Measurements from ENCODE around the gene PARVG. TPM values are rescaled to one million over a fixed set of nuclear protein-coding genes. Genes with fewer than 3 reads are reported as not detected.

PARVG gene
- total RNA-seq, 4 donors from 2014 or later, result 7.1 to 16.2 (median 11.2) TPM

DNA sequence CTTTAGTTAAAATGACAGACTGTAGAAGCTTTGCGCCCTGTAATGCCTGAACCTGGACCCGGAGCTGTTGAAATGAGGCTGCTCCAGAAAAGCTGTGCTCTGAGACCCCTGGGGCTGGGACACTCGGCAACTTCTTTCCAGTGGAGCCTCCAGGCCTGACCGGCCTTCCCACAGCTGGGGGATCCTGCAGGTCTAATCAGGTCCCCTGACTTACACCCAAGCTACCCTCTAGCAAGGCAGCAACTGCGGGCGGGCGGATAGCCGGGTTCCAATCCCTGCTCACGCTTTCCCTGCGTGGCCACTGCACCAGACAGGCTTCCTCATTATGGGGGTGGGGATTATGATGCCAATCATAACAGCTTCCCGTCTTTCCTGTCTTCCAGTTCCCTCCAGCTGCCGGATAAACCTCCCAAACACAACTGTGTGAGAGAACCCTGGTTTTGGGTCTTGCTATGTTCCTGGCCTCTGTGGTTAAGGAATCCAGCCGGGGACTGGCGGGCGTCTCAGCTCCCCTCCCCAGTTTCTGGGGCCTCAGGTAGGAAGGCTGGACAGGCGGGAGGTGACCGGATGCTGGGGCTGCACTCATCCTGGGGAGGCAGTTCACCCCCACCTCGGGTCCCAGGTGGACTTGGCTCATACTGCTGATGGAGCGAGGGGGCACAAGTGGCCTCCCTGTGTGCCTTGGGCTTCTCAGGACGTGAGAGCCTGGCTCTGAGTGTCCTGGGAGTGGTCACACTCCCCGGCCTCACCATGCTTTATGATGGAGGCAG is 38.6 kb downstream of the PARVG start:
- peak; percentile 88 for DNase-seq (ENCODE audit: extremely low spot score)
- WGBS, result 90% methylated on average over 12 of the region's 21 CpGs

GRCh38 chr22:44220727-44221680 is 40.3 kb downstream of the PARVG start:
- Histone ChIP-seq H3K4me3 (no peak overlapping the region), H3K27ac (replicated peaks in 1 of 4) (no peak overlapping the region), H3K4me1 (no peaks in the 10 kb centered on the region), H3K9me3 (no peaks in the 10 kb centered on the region), H3K36me3 (no peaks in the 10 kb centered on the region), H3K27me3 (peaks cover 0 to 13% (median 2%) of the 10 kb centered on the region in 4 donors)
- intact Hi-C loops (cut with DNase I), result no loop called here
- TF ChIP-seq CTCF (IDR thresholded peaks at IDR 0.05) (no peak), POLR2A (IDR thresholded peaks at IDR 0.05; ENCODE audit: low read depth) (no peak), POLR2AphosphoS5 (IDR thresholded peaks at IDR 0.05) (no peak), EP300 (IDR thresholded peaks at IDR 0.05) (no peak)
- 81% methylated on average over 16 of the region's 23 CpGs for WGBS
- peak; percentile 70 for DNase-seq (ENCODE audit: extremely low spot score)

More for the DNA sequence above, 38.6 kb downstream of the PARVG start:
- intact Hi-C loops (cut with DNase I), result no loop called here
- Histone ChIP-seq H3K27ac (replicated peaks in 1 of 4) (no peak overlapping the region), H3K4me3 (no peak overlapping the region), H3K36me3 (no peaks in the 10 kb centered on the region), H3K9me3 (no peaks in the 10 kb centered on the region), H3K4me1 (no peaks in the 10 kb centered on the region), H3K27me3 (peaks cover 0 to 5% (median 2%) of the 10 kb centered on the region in 4 donors)
- TF ChIP-seq POLR2A (IDR thresholded peaks at IDR 0.05; ENCODE audit: low read depth) (no peak), CTCF (IDR thresholded peaks at IDR 0.05) (no peak), POLR2AphosphoS5 (IDR thresholded peaks at IDR 0.05) (no peak), EP300 (IDR thresholded peaks at IDR 0.05) (no peak)

GRCh38 chr22:44221710-44222475 is 41.2 kb downstream of the PARVG start:
- WGBS, result 92% methylated on average over 11 of the region's 11 CpGs
- Histone ChIP-seq H3K27ac (replicated peaks in 1 of 4) (no peak overlapping the region), H3K9me3 (no peaks in the 10 kb centered on the region), H3K4me1 (no peaks in the 10 kb centered on the region), H3K4me3 (no peak overlapping the region), H3K36me3 (no peaks in the 10 kb centered on the region), H3K27me3 (peaks cover 0 to 21% (median 2%) of the 10 kb centered on the region in 4 donors)
- peak; percentile 85 for DNase-seq (ENCODE audit: extremely low spot score)
- no peak for TF ChIP-seq POLR2A (IDR thresholded peaks at IDR 0.05; ENCODE audit: low read depth)
- TF ChIP-seq CTCF (IDR thresholded peaks at IDR 0.05), result no peak
- TF ChIP-seq POLR2AphosphoS5 (IDR thresholded peaks at IDR 0.05), result no peak
- no peak for TF ChIP-seq EP300 (IDR thresholded peaks at IDR 0.05)
- intact Hi-C loops (cut with DNase I), result no loop called here

DNA sequence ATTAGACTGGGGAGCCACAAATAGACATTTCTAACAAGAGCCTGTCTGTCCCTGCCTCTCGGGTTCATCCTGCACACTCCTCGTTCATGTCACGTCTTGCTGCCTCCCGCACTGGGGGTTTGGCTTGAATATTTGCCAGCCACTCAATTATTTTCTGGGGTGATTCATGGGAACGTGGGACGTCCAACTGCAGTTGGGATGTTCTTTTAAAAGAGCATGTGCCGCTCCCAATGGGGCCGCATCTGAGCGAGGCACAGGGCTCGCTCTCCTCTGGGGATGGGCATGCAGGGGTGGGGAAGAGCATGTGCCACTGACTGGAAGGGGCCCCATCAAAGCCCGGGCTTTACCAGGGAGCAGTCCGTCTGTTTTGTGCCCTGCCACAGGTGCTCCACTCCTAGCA is 43.4 kb downstream of the PARVG start:
- intact Hi-C loops (cut with DNase I), result no loop called here
- TF ChIP-seq POLR2AphosphoS5 (IDR thresholded peaks at IDR 0.05) (no peak), EP300 (IDR thresholded peaks at IDR 0.05) (no peak), POLR2A (IDR thresholded peaks at IDR 0.05; ENCODE audit: low read depth) (no peak), CTCF (IDR thresholded peaks at IDR 0.05) (no peak)
- WGBS, result 53% methylated on average over 12 of the region's 12 CpGs
- no peaks in the 10 kb centered on the region for H3K4me1 ChIP-seq
- H3K9me3 ChIP-seq, result peaks cover 0 to 17% (median 11%) of the 10 kb centered on the region in 4 donors
- no peak overlapping the region for H3K4me3 ChIP-seq
- H3K27ac ChIP-seq (replicated peaks in 1 of 4), result no peak overlapping the region
- H3K36me3 ChIP-seq, result no peaks in the 10 kb centered on the region
- peaks cover 0 to 21% (median 2%) of the 10 kb centered on the region in 4 donors for H3K27me3 ChIP-seq
- DNase-seq (ENCODE audit: extremely low spot score), result peak; percentile 84

Data from esophagus muscularis mucosa (tissue), 4 donors.